Stimulated activated CD8-positive, alpha-beta memory T cell treated with anti-CD3 and anti-CD28 coated beads, Interleukin-15, amount 100 ng/mL, for 24 hours (primary cell): ENCODE results near the gene PCGF3.

Experiments used
- DNase-seq: peaks from one replicate; pipeline ENCODE4 v3.0.0-alpha.2; 2020; ENCODE audit warnings: low read depth

Gene PCGF3

GRCh38 chr4:705278-706082, at the start of gene PCGF3:
TSS of gene PCGF3 (plus strand) at chr4:705832. CDS start at chr4:733681, 27,849 bp downstream.
- DNase-seq, result peak; percentile 97

- no peak for DNase-seq
These were observed 48.9 kb upstream of the PCGF3 start for GRCh38 chr4:656436-657337.

- DNase-seq, result no peak
These were observed 48.2 kb upstream of the PCGF3 start for GRCh38 chr4:657338-657833.

GRCh38 chr4:657834-658667, 47.6 kb upstream of the PCGF3 start:
- no peak for DNase-seq

- no peak for DNase-seq
These were observed 46.7 kb upstream of the PCGF3 start for GRCh38 chr4:658681-659667.

- DNase-seq, result no peak
These were observed 45.8 kb upstream of the PCGF3 start for GRCh38 chr4:659851-660250.

GRCh38 chr4:660401-660800, 45.2 kb upstream of the PCGF3 start:
- DNase-seq, result no peak

GRCh38 chr4:661231-661630, 44.4 kb upstream of the PCGF3 start:
- no peak for DNase-seq

- DNase-seq, result no peak
These were observed 43.5 kb upstream of the PCGF3 start for GRCh38 chr4:661881-662761.

GRCh38 chr4:663046-663437, 42.6 kb upstream of the PCGF3 start:
- DNase-seq, result no peak

GRCh38 chr4:663438-664428, 41.9 kb upstream of the PCGF3 start:
- peak; percentile 35 for DNase-seq

- no peak for DNase-seq
These were observed 40.9 kb upstream of the PCGF3 start for GRCh38 chr4:664713-665231.

- DNase-seq, result no peak
These were observed 40.3 kb upstream of the PCGF3 start for GRCh38 chr4:665381-665750.

- DNase-seq, result no peak
These were observed 39.7 kb upstream of the PCGF3 start for GRCh38 chr4:665751-666435.

GRCh38 chr4:666436-666810, 39.2 kb upstream of the PCGF3 start:
- no peak for DNase-seq

GRCh38 chr4:666822-667544, 38.6 kb upstream of the PCGF3 start:
- no peak for DNase-seq

- DNase-seq, result no peak
These were observed 38.1 kb upstream of the PCGF3 start for GRCh38 chr4:667545-667925.
